Breast epithelium (tissue), 4 donors: ENCODE results near the gene EZH2. TPM values are rescaled to one million over a fixed set of nuclear protein-coding genes. Genes with fewer than 3 reads are reported as not detected.

Source experiments
- DNase-seq, 2 donors: peaks; one replicate each; pipeline ENCODE4 v3.0.0-alpha.2; 2019; ENCODE audit warnings: low spot score in 2 of 2
- H3K27ac ChIP-seq, 2 donors: fragments of 200-600 bp; sonication (generic) in 1 of 2; one replicate each; pipeline ENCODE4 v1.5.1; 2016 to 2019; ENCODE audit warnings: mild to moderate bottlenecking in 1 of 2
- H3K27me3 ChIP-seq, 2 donors: fragments of 200-600 bp; sonication (generic) in 1 of 2; one replicate each; pipeline versions ENCODE4 v1.5.1 to v1.6.0; 2017 to 2019; ENCODE audit warnings: control low read depth in 1 of 2, mild to moderate bottlenecking in 1 of 2
- H3K36me3 ChIP-seq: fragments of 200-600 bp; one replicate; pipeline ENCODE4 v1.5.1; 2019
- H3K4me1 ChIP-seq, 2 donors: fragments of 200-600 bp; sonication (generic); one replicate each; pipeline ENCODE4 v1.5.1; 2016 to 2019; ENCODE audit warnings: control low read depth in 1 of 2
- H3K4me3 ChIP-seq, 3 donors: fragments of 200-600 bp; sonication (generic); 1 replicate in 2 of 3; 2 replicates in 1 of 3; pipeline ENCODE4 v1.5.1; 2016 to 2019; ENCODE audit warnings: mild to moderate bottlenecking in 3 of 3, moderate library complexity in 2 of 3
- H3K9me3 ChIP-seq, 2 donors: fragments of 200-600 bp; sonication (generic) in 1 of 2; one replicate each; pipeline ENCODE4 v1.5.1; 2016 to 2019; ENCODE audit warnings: control low read depth in 1 of 2
- CTCF ChIP-seq, 3 donors: fragments of 450-650 bp; IDR thresholded peaks; one replicate each; pipeline ENCODE4 v1.5.1; 2016 to 2017; ENCODE audit warnings: antibody characterized with exemption in 3 of 3, mild to moderate bottlenecking in 3 of 3, moderate library complexity in 3 of 3
- POLR2A ChIP-seq: fragments of 450-650 bp; IDR thresholded peaks from one replicate; pipeline ENCODE4 v1.6.1; 2016; ENCODE audit warnings: antibody characterized with exemption, mild to moderate bottlenecking, moderate library complexity
- POLR2AphosphoS5 ChIP-seq, 3 donors: sonication (generic); formaldehyde crosslinking; IDR thresholded peaks; one replicate each; pipeline ENCODE4 v1.6.1; 2017; ENCODE audit warnings: antibody characterized with exemption in 3 of 3
- intact Hi-C: fragments of 100-400 bp; cut with DNase I; formaldehyde crosslinking; loops from one replicate; pipeline ENCODE4 v1.15.1; 2023; ENCODE audit warnings: low total_unique reads
- total RNA-seq, 3 donors: library from RNA; depleted of rRNA; stranded (reverse); fragments of >200 nt; gene quantifications; one replicate each; pipeline ENCODE4 v1.1.0, GENCODE V29; 2016

EZH2 gene
- total RNA-seq, 3 donors from 2014 or later: 2.1 to 4.8 (median 4.3) TPM

- Histone ChIP-seq H3K36me3 (peaks cover 8% of the 10 kb centered on the region), H3K4me3 (no peak overlapping the region), H3K27ac (no peak overlapping the region), H3K4me1 (no peaks in the 10 kb centered on the region), H3K9me3 (no peaks in the 10 kb centered on the region), H3K27me3 (no peaks in the 10 kb centered on the region)
- intact Hi-C loops: no loop called here
- DNase-seq: no peak
- TF ChIP-seq POLR2AphosphoS5 (IDR thresholded peaks at IDR 0.05): no peak
- TF ChIP-seq POLR2A: no peak
- no peak for TF ChIP-seq CTCF (IDR thresholded peaks at IDR 0.05)
Observed at GRCh38 chr7:148804343-148805235, 79.5 kb downstream of the EZH2 start.

GRCh38 chr7:148803094-148803493 lies 81.0 kb downstream of the EZH2 start:
- Histone ChIP-seq H3K27me3 (no peaks in the 10 kb centered on the region), H3K36me3 (peaks cover 8% of the 10 kb centered on the region), H3K4me3 (no peak overlapping the region), H3K27ac (no peak overlapping the region), H3K9me3 (no peaks in the 10 kb centered on the region), H3K4me1 (no peaks in the 10 kb centered on the region)
- no peak for TF ChIP-seq POLR2A
- TF ChIP-seq CTCF (IDR thresholded peaks at IDR 0.05): no peak
- no peak for TF ChIP-seq POLR2AphosphoS5 (IDR thresholded peaks at IDR 0.05)
- no peak for DNase-seq
- intact Hi-C loops: no loop called here

- TF ChIP-seq POLR2AphosphoS5 (IDR thresholded peaks at IDR 0.05) (no peak), POLR2A (no peak), CTCF (IDR thresholded peaks at IDR 0.05) (no peak)
- peaks cover 8% of the 10 kb centered on the region for H3K36me3 ChIP-seq
- no peak for DNase-seq
- intact Hi-C loops: no loop called here
- no peaks in the 10 kb centered on the region for H3K9me3 ChIP-seq
- no peaks in the 10 kb centered on the region for H3K4me1 ChIP-seq
- no peaks in the 10 kb centered on the region for H3K27me3 ChIP-seq
- no peak overlapping the region for H3K27ac ChIP-seq
- H3K4me3 ChIP-seq: no peak overlapping the region
Observed at GRCh38 chr7:148802101-148802493, 82.0 kb downstream of the EZH2 start.

GRCh38 chr7:148800677-148801076 lies 83.4 kb downstream of the EZH2 start:
- Histone ChIP-seq H3K27ac (no peak overlapping the region), H3K9me3 (no peaks in the 10 kb centered on the region), H3K27me3 (no peaks in the 10 kb centered on the region), H3K4me3 (no peak overlapping the region), H3K36me3 (peaks cover 8% of the 10 kb centered on the region), H3K4me1 (no peaks in the 10 kb centered on the region)
- TF ChIP-seq POLR2A (no peak), POLR2AphosphoS5 (IDR thresholded peaks at IDR 0.05) (no peak), CTCF (IDR thresholded peaks at IDR 0.05) (no peak)
- intact Hi-C loops: no loop called here
- DNase-seq: no peak

GRCh38 chr7:148799893-148800555 lies 84.1 kb downstream of the EZH2 start:
- no peak for TF ChIP-seq CTCF (IDR thresholded peaks at IDR 0.05)
- peaks cover 8% of the 10 kb centered on the region for H3K36me3 ChIP-seq
- no peak overlapping the region for H3K4me3 ChIP-seq
- no peaks in the 10 kb centered on the region for H3K4me1 ChIP-seq
- intact Hi-C loops: no loop called here
- no peak for DNase-seq
- no peaks in the 10 kb centered on the region for H3K27me3 ChIP-seq
- no peak overlapping the region for H3K27ac ChIP-seq
- H3K9me3 ChIP-seq: no peaks in the 10 kb centered on the region
